H1 (cell line): ENCODE data around the gene TTC5.

Experiments used
- ATF3 ChIP-seq: IDR thresholded peaks from 2 replicates; pipeline ENCODE4 v1.6.1; 2011; ENCODE audit warnings: low read depth, mild to moderate bottlenecking, low read length; ENCODE audit not compliant: insufficient read depth
- BCL11A ChIP-seq, 2 experiments: IDR thresholded peaks; one replicate each; pipeline ENCODE4 v1.6.1; 2011; ENCODE audit warnings: low read depth in 2 of 2, low read length in 2 of 2, mild to moderate bottlenecking in 2 of 2
- CHD1 ChIP-seq: IDR thresholded peaks from 2 replicates; pipeline ENCODE4 v1.6.1; 2012; ENCODE audit warnings: low read depth, low read length, improper control_type of control experiment
- CREB1 ChIP-seq: IDR thresholded peaks from 2 replicates; pipeline ENCODE4 v1.6.1; 2012; ENCODE audit warnings: inconsistent platforms
- CTCF ChIP-seq, 3 experiments: IDR thresholded peaks; 1 replicate in 2 of 3; 2 replicates in 1 of 3; pipeline versions ENCODE4 v1.5.1 to v1.6.1; 2011; ENCODE audit warnings: low read length in 3 of 3, mild to moderate bottlenecking in 3 of 3, inconsistent platforms in 2 of 3, low read depth in 1 of 3, moderate library complexity in 1 of 3; ENCODE audit not compliant: insufficient read depth in 1 of 3; ENCODE audit errors: control extremely low read depth in 1 of 3
- EP300 ChIP-seq, 2 experiments: IDR thresholded peaks; 1 replicate in 1 of 2; 2 replicates in 1 of 2; pipeline ENCODE4 v1.6.1; 2011 to 2012; ENCODE audit warnings: low read depth in 2 of 2, low read length in 2 of 2, mild to moderate bottlenecking in 2 of 2, borderline replicate concordance in 1 of 2, inconsistent platforms in 1 of 2, moderate library complexity in 1 of 2
- GTF2F1 ChIP-seq: IDR thresholded peaks from 2 replicates; pipeline ENCODE4 v1.6.1; 2012; ENCODE audit warnings: low read depth, low read length, improper control_type of control experiment, borderline replicate concordance
- MAX ChIP-seq: IDR thresholded peaks from 2 replicates; pipeline ENCODE4 v1.6.1; 2012; ENCODE audit warnings: inconsistent platforms
- POLR2A ChIP-seq, 2 experiments: IDR thresholded peaks; 1 replicate in 1 of 2; 2 replicates in 1 of 2; pipeline ENCODE4 v1.6.1; 2011; ENCODE audit warnings: low read depth in 2 of 2, low read length in 2 of 2, mild to moderate bottlenecking in 2 of 2; ENCODE audit errors: control extremely low read depth in 1 of 2
- RFX5 ChIP-seq: IDR thresholded peaks from 2 replicates; pipeline ENCODE4 v1.6.1; 2011; ENCODE audit warnings: low read depth, low read length, improper control_type of control experiment, borderline replicate concordance
- TAF1 ChIP-seq: IDR thresholded peaks from 2 replicates; pipeline ENCODE4 v1.6.1; 2011; ENCODE audit warnings: mild to moderate bottlenecking, low read depth, low read length
- YY1 ChIP-seq: IDR thresholded peaks from 2 replicates; pipeline ENCODE4 v1.6.1; 2011; ENCODE audit warnings: low read depth, mild to moderate bottlenecking, low read length

- TF ChIP-seq ATF3 = no peak
- TF ChIP-seq RFX5 = no peak
- no peak for TF ChIP-seq POLR2A (IDR thresholded peaks at IDR 0.05; ENCODE audit: control extremely low read depth in 1 of 2, low read depth in 2 of 2, low read length in 2 of 2)
- TF ChIP-seq CTCF (IDR thresholded peaks at IDR 0.05; ENCODE audit: control extremely low read depth in 1 of 3, insufficient read depth in 1 of 3, low read depth in 1 of 3, low read length in 3 of 3) = no peak
- no peak for TF ChIP-seq YY1
- no peak for TF ChIP-seq MAX
- no peak for TF ChIP-seq CHD1
- no peak for TF ChIP-seq CREB1
- TF ChIP-seq TAF1 = no peak
- TF ChIP-seq GTF2F1 = no peak
- no peak for TF ChIP-seq EP300 (IDR thresholded peaks at IDR 0.05; ENCODE audit: borderline replicate concordance in 1 of 2, low read depth in 2 of 2, low read length in 2 of 2)
- no peak for TF ChIP-seq BCL11A (IDR thresholded peaks at IDR 0.05; ENCODE audit: low read depth in 2 of 2, low read length in 2 of 2)
These were observed 10.7 kb downstream of the TTC5 start for GRCh38 chr14:20295067-20295466.
